Measurements from ENCODE around the gene LAMA4.
A peak's percentile ranks its signal among the peaks of the same experiment; 100 is the strongest.

LAMA4 gene

DNA sequence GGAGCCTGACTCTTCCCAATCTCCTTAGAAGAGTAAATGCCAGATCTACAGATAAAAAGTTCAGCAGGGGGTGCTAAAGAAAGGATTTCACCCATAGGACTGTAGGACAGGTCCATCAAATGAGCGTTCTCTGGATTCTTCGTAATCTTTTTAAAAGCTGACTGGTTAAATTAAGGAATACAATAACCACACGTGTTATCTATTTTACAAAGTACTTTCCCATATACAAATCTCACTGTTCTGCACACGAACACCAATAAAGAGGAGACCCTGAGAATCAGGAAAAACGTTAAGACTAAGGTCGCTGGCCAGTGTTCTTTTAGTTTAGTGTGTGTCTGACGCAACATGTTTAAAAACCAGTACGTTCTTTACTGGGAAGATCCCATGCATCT, 167.6 kb downstream of the LAMA4 start:
- ATAC-seq: peak; percentile 81

DNA sequence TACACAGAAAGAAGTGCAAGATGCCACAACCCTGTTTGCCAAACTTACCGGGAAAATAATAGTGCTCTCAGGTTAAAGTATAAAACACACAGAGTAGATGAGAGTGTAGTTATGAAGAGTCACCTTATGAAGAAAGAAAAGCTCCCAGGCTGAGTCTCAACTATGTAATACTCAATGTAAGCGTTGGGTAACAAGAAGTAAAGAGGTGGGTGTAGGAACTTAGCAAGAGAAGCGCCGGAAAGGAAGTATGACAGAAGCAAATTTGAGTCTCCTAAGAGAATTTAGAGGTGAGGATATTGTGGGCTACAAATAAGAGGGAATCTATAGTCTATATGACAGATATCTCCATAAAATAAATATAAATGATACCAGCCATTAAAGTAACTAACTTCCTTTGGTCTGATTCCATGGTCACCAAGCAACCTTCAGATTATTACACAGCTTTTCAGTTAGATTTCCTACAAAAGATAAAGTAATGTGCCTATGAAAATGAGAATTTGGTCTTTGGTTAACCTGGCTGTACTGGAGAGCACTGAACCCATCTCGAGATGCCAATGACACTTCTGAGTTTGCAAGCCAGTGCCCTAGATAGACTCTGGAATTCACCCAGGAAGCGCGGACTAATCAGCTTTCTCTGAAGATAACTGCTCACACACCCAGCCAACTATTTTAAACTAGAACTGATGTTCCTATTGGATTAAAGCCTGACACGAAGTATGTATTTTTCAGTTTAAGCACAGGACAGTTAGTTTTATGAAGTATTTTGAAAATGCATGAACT, 168.9 kb downstream of the LAMA4 start:
- no peak for ATAC-seq
- TF ChIP-seq, protein P1, sequence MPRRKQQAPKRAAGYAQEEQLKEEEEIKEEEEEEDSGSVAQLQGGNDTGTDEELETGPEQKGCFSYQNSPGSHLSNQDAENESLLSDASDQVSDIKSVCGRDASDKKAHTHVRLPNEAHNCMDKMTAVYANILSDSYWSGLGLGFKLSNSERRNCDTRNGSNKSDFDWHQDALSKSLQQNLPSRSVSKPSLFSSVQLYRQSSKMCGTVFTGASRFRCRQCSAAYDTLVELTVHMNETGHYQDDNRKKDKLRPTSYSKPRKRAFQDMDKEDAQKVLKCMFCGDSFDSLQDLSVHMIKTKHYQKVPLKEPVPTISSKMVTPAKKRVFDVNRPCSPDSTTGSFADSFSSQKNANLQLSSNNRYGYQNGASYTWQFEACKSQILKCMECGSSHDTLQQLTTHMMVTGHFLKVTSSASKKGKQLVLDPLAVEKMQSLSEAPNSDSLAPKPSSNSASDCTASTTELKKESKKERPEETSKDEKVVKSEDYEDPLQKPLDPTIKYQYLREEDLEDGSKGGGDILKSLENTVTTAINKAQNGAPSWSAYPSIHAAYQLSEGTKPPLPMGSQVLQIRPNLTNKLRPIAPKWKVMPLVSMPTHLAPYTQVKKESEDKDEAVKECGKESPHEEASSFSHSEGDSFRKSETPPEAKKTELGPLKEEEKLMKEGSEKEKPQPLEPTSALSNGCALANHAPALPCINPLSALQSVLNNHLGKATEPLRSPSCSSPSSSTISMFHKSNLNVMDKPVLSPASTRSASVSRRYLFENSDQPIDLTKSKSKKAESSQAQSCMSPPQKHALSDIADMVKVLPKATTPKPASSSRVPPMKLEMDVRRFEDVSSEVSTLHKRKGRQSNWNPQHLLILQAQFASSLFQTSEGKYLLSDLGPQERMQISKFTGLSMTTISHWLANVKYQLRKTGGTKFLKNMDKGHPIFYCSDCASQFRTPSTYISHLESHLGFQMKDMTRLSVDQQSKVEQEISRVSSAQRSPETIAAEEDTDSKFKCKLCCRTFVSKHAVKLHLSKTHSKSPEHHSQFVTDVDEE (CRISPR knock-in tag; IDR thresholded peaks at IDR 0.05): no peak
- TF ChIP-seq, protein P2, sequence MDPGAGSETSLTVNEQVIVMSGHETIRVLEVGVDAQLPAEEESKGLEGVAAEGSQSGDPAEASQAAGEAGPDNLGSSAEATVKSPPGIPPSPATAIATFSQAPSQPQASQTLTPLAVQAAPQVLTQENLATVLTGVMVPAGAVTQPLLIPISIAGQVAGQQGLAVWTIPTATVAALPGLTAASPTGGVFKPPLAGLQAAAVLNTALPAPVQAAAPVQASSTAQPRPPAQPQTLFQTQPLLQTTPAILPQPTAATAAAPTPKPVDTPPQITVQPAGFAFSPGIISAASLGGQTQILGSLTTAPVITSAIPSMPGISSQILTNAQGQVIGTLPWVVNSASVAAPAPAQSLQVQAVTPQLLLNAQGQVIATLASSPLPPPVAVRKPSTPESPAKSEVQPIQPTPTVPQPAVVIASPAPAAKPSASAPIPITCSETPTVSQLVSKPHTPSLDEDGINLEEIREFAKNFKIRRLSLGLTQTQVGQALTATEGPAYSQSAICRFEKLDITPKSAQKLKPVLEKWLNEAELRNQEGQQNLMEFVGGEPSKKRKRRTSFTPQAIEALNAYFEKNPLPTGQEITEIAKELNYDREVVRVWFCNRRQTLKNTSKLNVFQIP (CRISPR knock-in tag; IDR thresholded peaks at IDR 0.05; ENCODE audit: borderline replicate concordance, low read depth): no peak
- no peak for TF ChIP-seq ZNF70 (CRISPR knock-in tag; IDR thresholded peaks at IDR 0.05)

More for the DNA sequence above, 167.6 kb downstream of the LAMA4 start:
- no peak for TF ChIP-seq OSR1 (CRISPR knock-in tag; IDR thresholded peaks at IDR 0.05)
- no peak for TF ChIP-seq ZC3H10 (CRISPR knock-in tag; IDR thresholded peaks at IDR 0.05)
- TF ChIP-seq TCF4 (CRISPR knock-in tag; IDR thresholded peaks at IDR 0.05; ENCODE audit: borderline replicate concordance): no peak
- no peak for TF ChIP-seq RARB (CRISPR knock-in tag; IDR thresholded peaks at IDR 0.05)
- no peak for TF ChIP-seq ZNF565 (CRISPR knock-in tag; conservative IDR thresholded peaks at IDR 0.05; ENCODE audit: low read depth)

DNA sequence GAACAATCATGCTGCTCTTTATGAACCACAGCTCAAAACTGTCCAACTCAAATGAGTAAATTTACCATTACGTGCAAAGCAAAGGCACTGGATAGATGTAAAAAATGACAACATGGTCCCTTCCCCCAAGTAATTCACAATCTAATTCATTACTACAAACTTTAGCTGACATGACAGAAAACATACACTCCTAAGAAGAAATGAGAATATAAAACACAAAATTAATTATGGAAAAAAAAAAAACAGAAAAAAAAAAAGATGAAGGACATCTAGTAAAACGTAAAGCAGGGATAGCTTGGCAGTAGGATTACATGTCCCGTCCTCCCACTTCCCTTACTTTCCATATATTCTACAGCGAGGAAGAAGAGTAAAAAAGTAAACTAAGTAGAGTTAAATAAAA, 172.8 kb downstream of the LAMA4 start:
- ATAC-seq: no peak
- TF ChIP-seq RARB (CRISPR knock-in tag; IDR thresholded peaks at IDR 0.05) (no peak), TOX (CRISPR knock-in tag; IDR thresholded peaks at IDR 0.05; ENCODE audit: borderline replicate concordance) (no peak), ARNTL (CRISPR knock-in tag; IDR thresholded peaks at IDR 0.05; ENCODE audit: borderline replicate concordance, low read depth) (no peak), GLIS3 (CRISPR knock-in tag; IDR thresholded peaks at IDR 0.05) (no peak), SNAI2 (CRISPR knock-in tag; IDR thresholded peaks at IDR 0.05) (no peak), ZFP3 (CRISPR knock-in tag; IDR thresholded peaks at IDR 0.05) (no peak), ISL1 (CRISPR knock-in tag; IDR thresholded peaks at IDR 0.05) (no peak), CSDC2 (CRISPR knock-in tag; IDR thresholded peaks at IDR 0.05) (no peak), PPARA (CRISPR knock-in tag; IDR thresholded peaks at IDR 0.05; ENCODE audit: borderline replicate concordance) (no peak), OSR1 (CRISPR knock-in tag; IDR thresholded peaks at IDR 0.05) (no peak)
- TF ChIP-seq, protein P3, sequence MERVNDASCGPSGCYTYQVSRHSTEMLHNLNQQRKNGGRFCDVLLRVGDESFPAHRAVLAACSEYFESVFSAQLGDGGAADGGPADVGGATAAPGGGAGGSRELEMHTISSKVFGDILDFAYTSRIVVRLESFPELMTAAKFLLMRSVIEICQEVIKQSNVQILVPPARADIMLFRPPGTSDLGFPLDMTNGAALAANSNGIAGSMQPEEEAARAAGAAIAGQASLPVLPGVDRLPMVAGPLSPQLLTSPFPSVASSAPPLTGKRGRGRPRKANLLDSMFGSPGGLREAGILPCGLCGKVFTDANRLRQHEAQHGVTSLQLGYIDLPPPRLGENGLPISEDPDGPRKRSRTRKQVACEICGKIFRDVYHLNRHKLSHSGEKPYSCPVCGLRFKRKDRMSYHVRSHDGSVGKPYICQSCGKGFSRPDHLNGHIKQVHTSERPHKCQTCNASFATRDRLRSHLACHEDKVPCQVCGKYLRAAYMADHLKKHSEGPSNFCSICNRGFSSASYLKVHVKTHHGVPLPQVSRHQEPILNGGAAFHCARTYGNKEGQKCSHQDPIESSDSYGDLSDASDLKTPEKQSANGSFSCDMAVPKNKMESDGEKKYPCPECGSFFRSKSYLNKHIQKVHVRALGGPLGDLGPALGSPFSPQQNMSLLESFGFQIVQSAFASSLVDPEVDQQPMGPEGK (CRISPR knock-in tag; IDR thresholded peaks at IDR 0.05; ENCODE audit: borderline replicate concordance): no peak
- TF ChIP-seq, protein P4, sequence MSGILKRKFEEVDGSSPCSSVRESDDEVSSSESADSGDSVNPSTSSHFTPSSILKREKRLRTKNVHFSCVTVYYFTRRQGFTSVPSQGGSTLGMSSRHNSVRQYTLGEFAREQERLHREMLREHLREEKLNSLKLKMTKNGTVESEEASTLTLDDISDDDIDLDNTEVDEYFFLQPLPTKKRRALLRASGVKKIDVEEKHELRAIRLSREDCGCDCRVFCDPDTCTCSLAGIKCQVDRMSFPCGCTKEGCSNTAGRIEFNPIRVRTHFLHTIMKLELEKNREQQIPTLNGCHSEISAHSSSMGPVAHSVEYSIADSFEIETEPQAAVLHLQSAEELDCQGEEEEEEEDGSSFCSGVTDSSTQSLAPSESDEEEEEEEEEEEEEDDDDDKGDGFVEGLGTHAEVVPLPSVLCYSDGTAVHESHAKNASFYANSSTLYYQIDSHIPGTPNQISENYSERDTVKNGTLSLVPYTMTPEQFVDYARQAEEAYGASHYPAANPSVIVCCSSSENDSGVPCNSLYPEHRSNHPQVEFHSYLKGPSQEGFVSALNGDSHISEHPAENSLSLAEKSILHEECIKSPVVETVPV (CRISPR knock-in tag; IDR thresholded peaks at IDR 0.05): no peak
- TF ChIP-seq, protein P2 (CRISPR knock-in tag; IDR thresholded peaks at IDR 0.05; ENCODE audit: borderline replicate concordance, low read depth): no peak
- TF ChIP-seq, protein P1 (CRISPR knock-in tag; IDR thresholded peaks at IDR 0.05): no peak

Measured in SK-N-SH treated with all-trans-retinoic acid at 6 μM for 48 hours (cell line).